OCI-LY7 (cell line): Measurements from ENCODE around the gene SPTBN4. TPM values are rescaled to one million over a fixed set of nuclear protein-coding genes. Genes with fewer than 3 reads are reported as not detected.

Experiments used
- BruUV-seq: library from RNA; stranded (reverse); fragments of 400-500 nt; replicated peaks from 2 replicates; lab custom pipeline; 2021; lab: Mats Ljungman, UMichigan
- CTCF ChIA-PET: fragments of 300-600 bp; sonication (Branson Sonifier 250); formaldehyde crosslinking; loops from one replicate; lab custom pipeline; 2022; ENCODE audit warnings: antibody characterized with exemption; ENCODE audit not compliant: unreplicated experiment; lab: Charles Lee
- POLR2A ChIA-PET: fragments of 300-600 bp; sonication (Branson Sonifier 250); formaldehyde crosslinking; loops from one replicate; lab custom pipeline; 2022; ENCODE audit warnings: antibody characterized with exemption; lab: Charles Lee
- DNase-seq: peaks from one replicate; pipeline ENCODE4 v3.0.0-alpha.2; 2015; ENCODE audit warnings: low spot score
- H2AFZ ChIP-seq: fragments of 200-600 bp; sonication (generic), shearing (Covaris generic); 2 replicates; pipeline ENCODE4 v1.6.1; 2014; ENCODE audit warnings: mild to moderate bottlenecking, antibody characterized with exemption, low read length, moderate library complexity
- H3K27ac ChIP-seq: fragments of 200-600 bp; sonication (generic); 2 replicates; pipeline ENCODE4 v1.5.1; 2014; ENCODE audit warnings: mixed run types, low read depth, mild to moderate bottlenecking, moderate library complexity, low read length, inconsistent platforms; ENCODE audit not compliant: poor library complexity, severe bottlenecking
- H3K36me3 ChIP-seq: fragments of 200-600 bp; sonication (generic); 2 replicates; pipeline ENCODE4 v1.6.1; 2014; ENCODE audit warnings: mild to moderate bottlenecking, antibody characterized with exemption, low read length, moderate library complexity, mixed read lengths; ENCODE audit not compliant: insufficient read depth
- H3K4me1 ChIP-seq: fragments of 200-600 bp; sonication (generic); 2 replicates; pipeline ENCODE4 v1.5.1; 2014; ENCODE audit warnings: mild to moderate bottlenecking, low read length; ENCODE audit not compliant: insufficient read depth, poor library complexity, severe bottlenecking
- H3K4me2 ChIP-seq: fragments of 200-600 bp; sonication (generic); 2 replicates; pipeline ENCODE4 v1.6.1; 2014; ENCODE audit warnings: mild to moderate bottlenecking, low read length
- H3K4me3 ChIP-seq: fragments of 200-600 bp; sonication (generic); 2 replicates; pipeline ENCODE4 v1.5.1; 2014; ENCODE audit warnings: mild to moderate bottlenecking, low read depth, low read length; ENCODE audit not compliant: poor library complexity, severe bottlenecking
- H3K79me2 ChIP-seq: fragments of 200-600 bp; sonication (generic); 2 replicates; pipeline ENCODE4 v1.6.1; 2016; ENCODE audit warnings: low read depth, mild to moderate bottlenecking, low read length, moderate library complexity, mixed read lengths; ENCODE audit not compliant: insufficient read depth
- H3K9me2 ChIP-seq: fragments of 200-600 bp; sonication (generic); 2 replicates; pipeline ENCODE4 v1.6.1; 2016; ENCODE audit warnings: mild to moderate bottlenecking, low read length, mixed read lengths; ENCODE audit not compliant: insufficient read depth
- H3K9me3 ChIP-seq: fragments of 200-600 bp; sonication (generic); 2 replicates; pipeline ENCODE4 v1.6.1; 2014; ENCODE audit warnings: mild to moderate bottlenecking, mixed run types, low read length, mixed read lengths
- H4K20me1 ChIP-seq: fragments of 200-600 bp; sonication (generic); 2 replicates; pipeline ENCODE4 v1.6.1; 2014; ENCODE audit warnings: mild to moderate bottlenecking, antibody characterized with exemption, low read length, moderate library complexity, mixed read lengths; ENCODE audit not compliant: insufficient read depth
- EZH2phosphoT487 ChIP-seq: fragments of 200-600 bp; sonication (generic); IDR thresholded peaks from 2 replicates; pipeline ENCODE4 v1.6.1; 2018; ENCODE audit warnings: low read depth, borderline replicate concordance, mild to moderate bottlenecking, mixed run types, antibody characterized with exemption, low read length, moderate library complexity, mixed read lengths
- intact Hi-C: fragments of 100-400 bp; cut with micrococcal nuclease; formaldehyde crosslinking; loops from one replicate; pipeline ENCODE4 v1.10.0; 2022; ENCODE audit not compliant: unreplicated experiment
- total RNA-seq, 2 experiments: library from RNA; depleted of rRNA in 1 of 2; stranded (reverse); fragments of >200 nt in 1 of 2; shearing (Covaris generic) in 1 of 2; gene quantifications; 2 replicates each; pipeline ENCODE4 v1.2.3, GENCODE V29; 2014 to 2022
- TF ChIP-seq, protein P1 (sequence below): fragments of 200-600 bp; sonication (generic); conservative IDR thresholded peaks from 2 replicates; pipeline ENCODE4 v1.5.1; 2014; ENCODE audit warnings: mild to moderate bottlenecking, antibody characterized with exemption, low read length, moderate library complexity, mixed read lengths

The SPTBN4 gene
- total RNA-seq, 2 experiments from 2014 or later, result 4.1 to 6.3 TPM

- BruUV-seq, result no TSS peak
Observed at GRCh38 chr19:40489882-40490230, 23.1 kb downstream of the SPTBN4 start.

DNA sequence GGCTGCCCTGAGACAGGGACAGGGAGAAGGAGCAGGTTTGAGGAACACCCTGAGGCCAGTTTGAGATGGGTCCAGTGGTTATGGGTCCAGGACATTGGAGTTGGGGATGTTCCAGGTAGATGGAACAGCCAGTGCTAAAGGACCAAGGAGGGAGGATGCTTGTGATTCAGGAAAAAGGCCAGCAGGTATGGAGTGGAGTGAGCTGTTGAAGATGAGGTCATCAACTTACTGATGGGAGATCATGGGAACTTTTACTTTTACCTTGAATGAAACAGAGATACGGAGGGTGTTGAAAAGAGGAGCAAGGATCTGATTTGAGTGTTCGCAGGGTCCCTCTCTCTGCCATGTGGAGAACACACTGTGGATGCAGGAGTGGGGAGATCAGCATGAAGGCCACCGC is 25.5 kb downstream of the SPTBN4 start:
- CTCF ChIA-PET, result no interaction called here
- no peaks in the 10 kb centered on the region for H3K4me1 ChIP-seq
- no TSS peak for BruUV-seq

More at GRCh38 chr19:40489882-40490230, 23.1 kb downstream of the SPTBN4 start:
- CTCF ChIA-PET, result no interaction called here
- H4K20me1 ChIP-seq, result no peaks in the 10 kb centered on the region
- no peak overlapping the region for H3K4me3 ChIP-seq
- H3K79me2 ChIP-seq, result no peaks in the 10 kb centered on the region
- no peak overlapping the region for H2AFZ ChIP-seq
- POLR2A ChIA-PET, result no interaction called here
- H3K36me3 ChIP-seq, result no peaks in the 10 kb centered on the region
- no peaks in the 10 kb centered on the region for H3K9me2 ChIP-seq
- no peak overlapping the region for H3K27ac ChIP-seq
- no peaks in the 10 kb centered on the region for H3K4me1 ChIP-seq
- H3K4me2 ChIP-seq, result no peak overlapping the region
- TF ChIP-seq, protein P1, sequence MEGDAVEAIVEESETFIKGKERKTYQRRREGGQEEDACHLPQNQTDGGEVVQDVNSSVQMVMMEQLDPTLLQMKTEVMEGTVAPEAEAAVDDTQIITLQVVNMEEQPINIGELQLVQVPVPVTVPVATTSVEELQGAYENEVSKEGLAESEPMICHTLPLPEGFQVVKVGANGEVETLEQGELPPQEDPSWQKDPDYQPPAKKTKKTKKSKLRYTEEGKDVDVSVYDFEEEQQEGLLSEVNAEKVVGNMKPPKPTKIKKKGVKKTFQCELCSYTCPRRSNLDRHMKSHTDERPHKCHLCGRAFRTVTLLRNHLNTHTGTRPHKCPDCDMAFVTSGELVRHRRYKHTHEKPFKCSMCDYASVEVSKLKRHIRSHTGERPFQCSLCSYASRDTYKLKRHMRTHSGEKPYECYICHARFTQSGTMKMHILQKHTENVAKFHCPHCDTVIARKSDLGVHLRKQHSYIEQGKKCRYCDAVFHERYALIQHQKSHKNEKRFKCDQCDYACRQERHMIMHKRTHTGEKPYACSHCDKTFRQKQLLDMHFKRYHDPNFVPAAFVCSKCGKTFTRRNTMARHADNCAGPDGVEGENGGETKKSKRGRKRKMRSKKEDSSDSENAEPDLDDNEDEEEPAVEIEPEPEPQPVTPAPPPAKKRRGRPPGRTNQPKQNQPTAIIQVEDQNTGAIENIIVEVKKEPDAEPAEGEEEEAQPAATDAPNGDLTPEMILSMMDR, result no peak
- no peak for TF ChIP-seq EZH2phosphoT487
- no peaks in the 10 kb centered on the region for H3K9me3 ChIP-seq
- intact Hi-C loops, result no loop called here
- DNase-seq, result no peak

GRCh38 chr19:40493778-40494177 is 27.0 kb downstream of the SPTBN4 start:
- H3K27ac ChIP-seq, result no peak overlapping the region
- CTCF ChIA-PET, result no interaction called here
- no TSS peak for BruUV-seq
- H3K4me1 ChIP-seq, result no peaks in the 10 kb centered on the region
- H3K36me3 ChIP-seq, result no peaks in the 10 kb centered on the region
- POLR2A ChIA-PET, result interaction anchor here (0.5 to 0.8 kb wide), 2 partner anchors 10 to 1392 kb away, joined by 3 to 6 read pairs; no protein-coding TSS in a partner anchor
- TF ChIP-seq, protein P1, result no peak
- no peak for TF ChIP-seq EZH2phosphoT487
- no peaks in the 10 kb centered on the region for H3K9me2 ChIP-seq
- no peaks in the 10 kb centered on the region for H3K79me2 ChIP-seq
- no peak overlapping the region for H3K4me2 ChIP-seq
- H3K9me3 ChIP-seq, result no peaks in the 10 kb centered on the region
- intact Hi-C loops, result no loop called here
- H2AFZ ChIP-seq, result no peak overlapping the region
- no peaks in the 10 kb centered on the region for H4K20me1 ChIP-seq
- no peak for DNase-seq
- H3K4me3 ChIP-seq, result no peak overlapping the region

More for the DNA sequence above, 25.5 kb downstream of the SPTBN4 start:
- Histone ChIP-seq H3K4me3 (no peak overlapping the region), H3K36me3 (no peaks in the 10 kb centered on the region), H3K27ac (no peak overlapping the region), H2AFZ (no peak overlapping the region), H3K9me3 (no peaks in the 10 kb centered on the region), H3K4me2 (no peak overlapping the region), H3K79me2 (no peaks in the 10 kb centered on the region), H4K20me1 (no peaks in the 10 kb centered on the region), H3K9me2 (no peaks in the 10 kb centered on the region)
- POLR2A ChIA-PET, result interaction anchor here (0.6 to 0.7 kb wide), 2 partner anchors 10 to 160 kb away, joined by 4 to 5 read pairs; no protein-coding TSS in a partner anchor
- no peak for TF ChIP-seq EZH2phosphoT487
- TF ChIP-seq, protein P1, result no peak
- no peak for DNase-seq
- intact Hi-C loops, result no loop called here
